DMS53 (cell line): ENCODE measurements around the gene TMEM18.

Source experiments
- DNase-seq: peaks from one replicate; lab custom pipeline; 2025; lab: John Stamatoyannopoulos, UW

Gene TMEM18

GRCh38 chr2:672606-672905 is 4.7 kb downstream of the TMEM18 start:
- DNase-seq: no peak

GRCh38 chr2:671787-672605 is 5.2 kb downstream of the TMEM18 start:
- no peak for DNase-seq

DNA sequence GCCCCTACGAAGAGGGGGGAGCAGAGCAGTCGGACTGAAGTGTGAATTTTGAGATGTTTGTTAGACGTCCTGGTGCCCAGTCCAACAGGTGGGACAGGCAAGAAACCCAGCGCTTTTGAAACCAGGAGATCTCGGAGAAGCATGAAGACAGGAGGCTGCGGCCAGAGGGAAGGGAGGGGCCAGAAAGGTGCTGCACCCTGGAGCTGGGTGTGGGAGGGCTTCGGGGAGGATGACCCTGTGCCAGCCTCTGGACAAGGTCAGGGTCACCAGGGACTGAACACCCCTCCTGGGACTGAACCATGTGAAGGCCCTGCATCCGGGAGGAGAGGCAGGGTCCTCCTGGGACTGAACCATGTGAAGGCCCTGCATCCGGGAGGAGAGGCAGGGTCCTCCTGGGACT is 6.1 kb downstream of the TMEM18 start:
- no peak for DNase-seq

DNA sequence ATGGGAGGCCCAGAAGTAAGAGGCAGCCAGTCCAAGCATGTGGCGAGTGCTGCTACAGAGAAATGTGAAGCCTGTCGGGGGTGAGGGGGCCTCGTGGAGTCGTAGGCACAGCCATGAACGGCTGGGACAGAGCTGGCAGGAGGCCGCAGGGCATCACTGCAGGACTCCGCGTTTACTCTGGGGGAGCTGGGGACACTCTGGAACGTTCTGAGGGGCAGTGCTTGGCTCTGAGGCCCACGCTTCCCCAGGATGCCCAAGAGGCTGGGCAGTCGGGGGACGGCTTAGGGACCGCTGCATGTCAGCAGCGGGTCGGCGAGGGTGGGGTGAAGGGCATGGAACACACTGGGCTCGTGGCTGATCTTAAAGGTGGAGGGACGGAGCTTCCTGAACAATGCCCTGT is 6.6 kb downstream of the TMEM18 start:
- DNase-seq: no peak

GRCh38 chr2:669323-669722 is 7.9 kb downstream of the TMEM18 start:
- DNase-seq: no peak

DNA sequence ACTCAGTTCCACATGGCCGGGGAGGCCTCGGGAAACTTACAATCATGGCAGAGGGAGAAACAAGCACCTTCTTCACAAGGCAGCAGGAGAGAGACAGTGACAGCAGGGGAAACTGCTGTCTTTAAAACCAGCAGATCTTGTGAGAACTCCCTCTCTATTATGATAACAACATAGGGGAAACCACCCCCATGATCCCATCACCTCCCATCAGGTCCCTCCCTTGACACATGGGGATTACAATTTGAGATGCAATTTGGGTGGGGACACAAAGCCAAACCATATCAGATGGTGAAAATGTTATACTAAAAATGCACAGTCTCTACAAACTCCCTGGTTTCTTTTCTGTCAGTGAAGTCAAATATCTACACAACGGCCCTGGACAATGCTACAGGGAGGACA is 9.2 kb downstream of the TMEM18 start:
- DNase-seq: no peak

DNA sequence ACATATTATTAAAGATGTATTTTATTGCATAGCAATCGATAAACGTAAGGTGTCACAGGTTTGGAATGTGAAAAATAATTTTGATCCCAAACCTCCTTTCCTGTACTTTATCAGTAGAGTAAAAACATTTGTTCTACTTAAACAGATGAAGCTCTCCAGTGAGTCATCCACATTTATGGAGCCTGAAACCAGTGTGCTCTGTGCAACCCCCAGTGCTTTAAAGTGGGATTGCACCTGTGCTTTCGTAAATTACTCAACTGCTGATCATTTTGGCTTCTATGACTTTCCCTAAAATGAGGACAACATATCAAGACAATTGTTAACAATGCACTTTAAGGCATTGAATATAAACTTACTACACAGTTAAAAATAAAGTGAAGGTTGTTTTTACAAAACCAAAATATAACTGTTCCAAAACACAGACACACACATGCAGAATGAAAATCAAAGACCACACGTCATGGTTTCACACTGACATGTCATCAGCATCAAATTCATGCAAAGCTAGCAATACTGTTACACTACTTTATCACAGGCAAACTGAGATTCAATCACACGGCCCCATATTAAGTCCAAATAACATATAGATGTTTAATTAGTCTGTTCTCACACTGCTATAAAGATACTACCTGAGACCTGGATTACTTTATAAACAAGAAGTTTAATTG is 9.7 kb downstream of the TMEM18 start:
- DNase-seq: peak; percentile 52

GRCh38 chr2:666441-666840 is 10.8 kb downstream of the TMEM18 start:
- DNase-seq: no peak

- DNase-seq: no peak
These were observed 11.7 kb downstream of the TMEM18 start for GRCh38 chr2:665340-666073.

DNA sequence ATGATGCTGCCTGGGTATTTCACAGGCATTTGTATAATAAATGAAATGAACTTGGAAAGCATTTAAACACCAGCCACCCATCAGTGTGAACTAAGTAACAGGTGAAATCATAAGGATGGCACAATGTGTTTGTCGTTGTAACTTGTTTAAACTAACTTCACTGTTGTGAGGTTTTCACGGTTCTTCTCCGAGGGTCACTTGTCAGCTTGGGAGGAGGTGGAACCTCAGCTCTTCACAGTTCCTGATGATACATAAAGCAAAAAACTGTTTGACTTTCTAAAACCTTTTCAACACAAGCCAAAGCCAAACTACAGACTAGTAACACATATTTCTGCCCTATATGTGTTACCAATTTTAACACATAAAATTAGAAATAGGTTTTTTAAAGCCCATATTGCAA is 13.1 kb downstream of the TMEM18 start:
- DNase-seq: no peak

DNA sequence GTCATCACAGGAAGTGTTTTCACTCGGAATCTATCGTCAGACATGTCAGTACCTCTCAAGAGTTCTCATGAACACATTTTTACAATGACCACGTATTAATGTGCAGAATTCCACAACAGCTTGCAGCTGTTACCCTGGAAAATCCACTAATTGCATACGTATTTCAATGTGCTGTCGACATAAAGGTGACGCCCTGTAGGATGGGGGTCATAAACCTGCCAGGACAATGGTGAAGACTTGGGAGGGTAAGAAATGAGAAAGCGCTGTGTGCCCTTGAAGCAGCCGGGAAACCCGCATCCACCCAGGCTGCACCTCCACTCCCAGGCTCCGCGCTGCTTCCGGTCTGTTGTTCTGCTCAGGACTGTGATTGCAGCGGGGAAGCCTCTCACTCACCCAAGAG is 14.0 kb downstream of the TMEM18 start:
- no peak for DNase-seq

DNA sequence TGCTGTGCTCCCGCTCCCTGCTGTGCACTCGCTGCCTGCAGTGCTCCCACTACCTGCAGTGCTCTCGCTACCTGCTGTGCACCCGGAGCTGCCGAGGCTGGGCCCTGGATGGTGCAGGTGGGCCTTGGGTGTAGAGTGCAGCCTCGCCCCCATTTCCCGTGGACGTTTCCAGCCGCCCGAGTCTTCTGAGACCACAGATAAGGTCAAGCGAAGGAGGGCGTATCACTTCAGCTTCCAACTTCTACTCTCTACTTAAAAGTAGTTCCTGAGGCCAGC is 15.9 kb downstream of the TMEM18 start:
- no peak for DNase-seq

DNA sequence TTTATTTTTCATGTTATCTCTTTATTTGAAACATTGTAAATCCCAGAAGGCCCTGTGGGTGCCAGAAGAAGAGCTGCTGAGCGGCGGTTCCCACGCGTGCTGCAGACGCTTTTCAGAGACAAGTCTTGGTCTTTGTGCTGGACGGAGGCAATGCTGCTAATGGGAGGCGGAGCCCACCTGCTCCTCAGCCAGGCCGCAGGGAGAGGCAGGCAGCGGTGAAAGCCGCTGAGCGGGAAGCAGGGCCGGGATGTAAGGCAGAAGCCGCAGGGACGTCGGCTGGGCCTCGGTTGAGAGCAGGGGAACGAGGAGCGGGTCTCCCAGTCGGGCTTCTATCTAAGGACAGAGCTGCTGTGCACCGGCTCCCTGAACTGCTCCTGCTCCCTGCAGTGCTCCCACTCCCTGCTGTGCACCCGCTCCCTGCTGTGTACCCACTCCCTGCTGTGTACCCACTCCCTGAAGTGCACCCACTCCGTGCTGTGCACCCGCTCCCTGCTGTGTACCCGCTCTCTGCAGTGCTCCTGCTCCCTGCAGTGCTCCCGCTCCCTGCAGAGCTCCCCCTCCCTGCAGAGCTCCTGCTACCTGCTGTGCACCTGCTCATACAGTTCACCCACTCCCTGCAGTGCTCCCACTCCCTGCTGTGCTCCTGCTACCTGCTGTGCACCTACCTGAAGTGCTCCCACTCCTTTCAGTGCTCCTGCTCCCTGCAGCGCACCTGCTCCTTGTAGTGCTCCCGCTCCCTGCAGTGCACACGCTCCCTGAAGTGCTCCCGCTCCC is 16.4 kb downstream of the TMEM18 start:
- no peak for DNase-seq

GRCh38 chr2:660029-660428 is 17.2 kb downstream of the TMEM18 start:
- no peak for DNase-seq

GRCh38 chr2:658426-658825 is 18.8 kb downstream of the TMEM18 start:
- DNase-seq: no peak

GRCh38 chr2:657766-658165 is 19.4 kb downstream of the TMEM18 start:
- DNase-seq: no peak

DNA sequence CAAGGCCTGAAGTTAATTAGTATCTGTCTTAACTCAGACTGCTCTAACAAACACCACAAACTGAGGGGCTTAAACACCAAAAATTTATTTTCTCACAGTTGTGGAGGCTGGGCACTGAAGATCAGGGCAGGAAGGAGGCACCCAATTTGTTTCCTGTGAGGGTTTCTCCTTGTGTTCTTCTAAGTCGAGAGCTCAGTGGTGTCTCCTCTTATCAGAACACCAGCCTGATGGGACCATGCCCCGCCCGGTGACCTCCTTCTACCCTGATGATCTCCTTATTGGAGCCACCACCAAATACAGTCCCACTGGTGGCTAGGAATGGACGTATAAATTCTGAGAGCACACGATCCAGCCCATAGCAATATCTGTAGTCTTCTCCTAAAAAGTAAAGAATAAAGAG is 20.5 kb downstream of the TMEM18 start:
- DNase-seq: no peak

DNA sequence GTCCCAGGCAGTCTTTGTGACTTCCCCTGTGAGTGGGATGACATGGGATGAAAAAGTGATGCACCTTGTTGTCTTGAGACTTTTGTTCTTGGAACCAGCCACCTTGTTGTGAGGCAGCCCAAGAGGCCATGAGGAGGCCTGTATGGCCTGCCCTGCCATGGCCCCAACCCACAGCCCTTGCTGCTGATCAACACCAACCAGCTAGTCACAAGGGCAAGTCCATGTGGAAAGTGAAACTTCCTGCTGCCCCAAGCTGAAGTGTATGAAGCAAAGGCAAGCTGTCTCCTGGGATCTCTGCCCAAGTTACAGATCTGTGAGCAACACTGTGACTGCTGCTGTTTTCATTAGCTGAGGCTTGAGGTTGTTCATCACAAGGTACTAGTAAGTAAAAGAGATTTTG is 21.6 kb downstream of the TMEM18 start:
- DNase-seq: no peak

GRCh38 chr2:654896-655295 is 22.3 kb downstream of the TMEM18 start:
- DNase-seq: no peak

DNA sequence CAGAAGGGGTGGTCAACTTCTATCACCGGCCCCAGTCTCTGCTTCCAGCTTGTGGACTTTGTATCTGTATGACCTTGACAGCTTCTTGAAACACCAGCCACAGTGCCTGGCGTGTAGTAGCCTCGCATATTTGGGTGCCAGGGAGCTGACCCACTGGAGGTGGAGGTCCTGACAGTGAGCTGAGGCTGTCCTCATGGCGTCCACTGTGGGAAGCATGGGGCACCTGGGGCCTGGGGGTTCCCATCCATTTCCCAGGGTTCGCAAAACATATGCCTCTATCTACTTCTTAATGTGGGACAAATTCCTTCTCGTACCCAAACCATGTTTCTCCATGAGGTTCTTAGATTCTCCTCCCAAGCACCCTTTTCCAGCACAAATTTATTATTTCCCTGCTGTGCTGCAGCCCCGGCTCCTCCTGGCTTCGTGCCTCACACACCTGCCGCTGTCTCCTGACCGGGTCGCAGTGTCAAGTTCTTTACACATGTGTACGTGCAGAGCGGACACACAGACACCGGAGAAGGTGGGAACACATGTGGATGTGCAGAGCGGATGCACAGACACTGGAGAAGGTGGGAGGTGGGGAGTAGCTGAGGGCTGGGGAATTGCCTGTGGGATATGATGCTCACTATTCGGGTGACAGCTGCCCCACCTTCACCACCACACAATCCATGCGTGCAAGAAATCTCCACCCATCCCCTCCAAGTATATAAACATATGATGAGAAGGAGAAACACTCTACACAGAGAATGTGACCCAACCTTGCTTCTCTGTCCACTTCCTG is 23.4 kb downstream of the TMEM18 start:
- DNase-seq: no peak

GRCh38 chr2:652881-653480 is 24.2 kb downstream of the TMEM18 start:
- DNase-seq: no peak

GRCh38 chr2:651951-652373 is 25.2 kb downstream of the TMEM18 start:
- no peak for DNase-seq
